Dendritic cell treated with granulocyte-macrophage colony-stimulating factor and Interleukin-4, amounts not matched to agents 40 ng/mL and 50 ng/mL, for 4 days (primary cell): ENCODE data around the gene GOLGA6L6.
"Not testable (repeated sequence)": the region's sequence is repeated elsewhere in the genome, so short reads cannot be mapped to it uniquely, and the experiment has no call there.

ENCODE experiments used
- H3K27ac Mint-ChIP-seq: one replicate; pipeline ENCODE4 v1.8.0; 2022; ENCODE audit warnings: mild to moderate bottlenecking, mixed read lengths
- H3K27me3 Mint-ChIP-seq: one replicate; pipeline ENCODE4 v1.8.0; 2022; ENCODE audit warnings: mild to moderate bottlenecking, mixed read lengths
- H3K36me3 Mint-ChIP-seq: one replicate; pipeline ENCODE4 v1.8.0; 2022; ENCODE audit warnings: low read depth, mixed read lengths
- H3K4me1 Mint-ChIP-seq: one replicate; pipeline ENCODE4 v1.8.0; 2022; ENCODE audit warnings: low read depth, mixed read lengths
- H3K4me3 Mint-ChIP-seq: one replicate; pipeline ENCODE4 v1.8.0; 2022; ENCODE audit warnings: mild to moderate bottlenecking, moderate library complexity, mixed read lengths
- H3K9me3 Mint-ChIP-seq: one replicate; pipeline ENCODE4 v1.8.0; 2022; ENCODE audit warnings: mixed read lengths
- intact Hi-C: fragments of 100-400 bp; cut with micrococcal nuclease; formaldehyde crosslinking; loops from one replicate; pipeline ENCODE4 v1.15.0; 2022

Gene GOLGA6L6, protein sequence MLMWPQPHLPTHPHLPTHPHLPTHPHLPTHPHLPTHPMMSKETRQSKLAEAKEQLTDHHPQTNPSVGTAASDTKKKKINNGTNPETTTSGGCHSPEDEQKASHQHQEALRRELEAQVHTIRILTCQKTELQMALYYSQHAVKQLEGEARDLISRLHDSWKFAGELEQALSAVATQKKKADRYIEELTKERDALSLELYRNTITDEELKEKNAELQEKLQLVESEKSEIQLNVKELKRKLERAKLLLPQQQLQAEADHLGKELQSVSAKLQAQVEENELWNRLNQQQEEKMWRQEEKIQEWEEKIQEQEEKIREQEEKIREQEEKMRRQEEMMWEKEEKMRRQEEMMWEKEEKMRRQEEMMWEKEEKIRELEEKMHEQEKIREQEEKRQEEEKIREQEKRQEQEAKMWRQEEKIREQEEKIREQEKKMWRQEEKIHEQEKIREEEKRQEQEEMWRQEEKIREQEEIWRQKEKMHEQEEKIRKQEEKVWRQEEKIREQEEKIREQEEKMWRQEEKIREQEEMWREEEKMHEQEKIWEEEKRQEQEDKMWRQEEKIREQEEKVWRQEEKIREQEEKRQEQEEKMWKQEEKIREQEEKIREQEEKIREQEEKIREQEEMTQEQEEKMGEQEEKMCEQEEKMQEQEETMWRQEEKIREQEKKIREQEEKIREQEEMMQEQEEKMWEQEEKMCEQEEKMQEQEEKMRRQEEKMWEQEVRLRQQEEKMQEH

DNA sequence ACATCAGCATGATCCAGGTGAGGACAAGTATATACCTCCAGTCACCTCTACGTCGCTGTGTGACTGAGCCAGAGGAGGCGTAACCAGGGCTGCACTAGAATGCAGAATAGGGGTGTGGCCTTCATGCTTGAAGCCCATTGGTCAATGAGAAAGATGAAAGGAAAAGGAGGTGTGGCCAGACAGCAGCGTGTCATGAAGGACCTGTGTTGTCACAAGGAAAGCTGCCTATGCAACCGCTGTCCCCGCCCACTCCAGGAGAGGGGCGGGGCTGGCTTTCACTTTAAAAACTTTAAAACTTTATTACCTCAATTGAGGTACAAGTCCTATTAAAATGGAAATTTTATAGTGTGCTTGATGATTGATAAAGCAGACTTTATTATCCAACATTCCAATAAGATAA, at the start of gene GOLGA6L6:
Gene GOLGA6L6, minus strand, starts transcription at position 101 of the 400 bp plus-strand sequence. Its CDS starts 91 bp downstream, at position 10.
- H3K27ac Mint-ChIP-seq, H3K36me3 Mint-ChIP-seq, H3K4me1 Mint-ChIP-seq, H3K27me3 Mint-ChIP-seq, H3K9me3 Mint-ChIP-seq, intact Hi-C loops, H3K4me3 Mint-ChIP-seq: not testable (repeated sequence)

GRCh38 chr15:20590069-20590468, 48.5 kb upstream of the GOLGA6L6 start:
- H3K36me3 Mint-ChIP-seq, intact Hi-C loops, H3K27ac Mint-ChIP-seq, H3K27me3 Mint-ChIP-seq, H3K4me3 Mint-ChIP-seq, H3K9me3 Mint-ChIP-seq, H3K4me1 Mint-ChIP-seq: not testable (repeated sequence)

DNA sequence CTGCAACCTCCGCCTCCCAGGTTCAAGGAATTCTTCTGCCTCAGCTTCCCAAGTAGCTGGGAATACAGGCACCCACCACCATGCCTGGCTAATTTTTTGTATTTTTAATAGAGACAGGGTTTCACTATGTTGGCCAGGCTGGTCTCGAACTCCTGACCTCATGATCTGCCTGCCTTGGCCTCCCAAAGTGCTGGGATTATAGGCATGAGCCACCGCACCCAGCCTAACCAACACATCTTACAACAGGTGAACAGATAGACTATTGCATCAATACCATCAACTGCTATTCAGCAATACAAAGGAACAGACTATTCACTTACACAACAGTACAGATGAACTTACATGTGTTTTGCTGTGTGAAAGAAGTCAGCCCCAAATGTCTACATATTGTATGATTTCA, 45.2 kb upstream of the GOLGA6L6 start:
- H3K4me1 Mint-ChIP-seq, H3K36me3 Mint-ChIP-seq, H3K9me3 Mint-ChIP-seq, intact Hi-C loops, H3K27me3 Mint-ChIP-seq, H3K4me3 Mint-ChIP-seq, H3K27ac Mint-ChIP-seq: not testable (repeated sequence)

GRCh38 chr15:20582726-20583115, 41.1 kb upstream of the GOLGA6L6 start:
- H3K36me3 Mint-ChIP-seq, H3K4me3 Mint-ChIP-seq, H3K27ac Mint-ChIP-seq, H3K9me3 Mint-ChIP-seq, intact Hi-C loops, H3K27me3 Mint-ChIP-seq, H3K4me1 Mint-ChIP-seq: not testable (repeated sequence)

GRCh38 chr15:20582109-20582725, 40.6 kb upstream of the GOLGA6L6 start:
- not testable (repeated sequence) for H3K9me3 Mint-ChIP-seq

DNA sequence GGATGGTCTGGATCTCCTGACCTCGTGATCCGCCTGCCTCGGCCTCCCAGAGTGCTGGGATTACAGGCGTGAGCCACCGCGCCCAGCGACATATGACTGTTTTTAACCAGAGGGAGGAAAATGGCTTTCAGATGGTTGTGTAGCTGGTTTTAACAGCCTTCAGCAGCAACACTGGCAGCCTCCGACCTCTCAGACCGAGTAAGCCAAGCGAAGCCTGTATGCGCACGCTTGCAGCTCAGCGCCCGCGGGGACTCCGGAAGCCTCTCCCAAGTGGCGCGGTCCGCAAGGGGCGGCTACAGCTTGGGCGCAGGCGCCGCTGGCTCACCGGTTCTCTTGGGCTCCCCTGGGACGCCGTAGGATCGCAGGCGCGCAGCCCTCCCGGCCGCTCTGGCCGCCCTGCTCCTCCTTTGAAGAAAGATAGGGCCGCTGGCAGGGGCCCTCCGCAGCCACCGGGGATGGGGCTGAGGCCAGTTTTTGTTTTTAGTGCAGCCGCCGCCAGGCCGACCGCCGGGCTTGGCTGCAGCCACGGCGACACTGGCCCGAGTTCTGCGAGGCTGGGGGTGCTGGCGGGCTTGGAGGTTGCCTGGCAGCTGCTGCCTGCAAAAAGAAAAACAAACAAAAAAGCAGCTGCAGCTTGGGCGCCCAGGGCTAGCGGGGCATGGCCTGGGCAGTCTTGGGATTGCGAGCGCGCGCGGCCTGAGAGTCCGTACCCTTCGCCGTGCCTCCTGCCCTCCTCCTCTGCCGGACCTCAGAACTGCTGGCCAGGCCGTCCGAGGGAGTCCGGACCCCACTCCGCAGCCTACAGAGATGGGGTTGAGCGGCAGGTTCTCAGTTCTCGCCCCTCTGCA, 39.9 kb upstream of the GOLGA6L6 start:
- H3K27ac Mint-ChIP-seq, H3K36me3 Mint-ChIP-seq, H3K27me3 Mint-ChIP-seq, H3K9me3 Mint-ChIP-seq, intact Hi-C loops, H3K4me1 Mint-ChIP-seq, H3K4me3 Mint-ChIP-seq: not testable (repeated sequence)

More at GRCh38 chr15:20582109-20582725, 40.6 kb upstream of the GOLGA6L6 start:
- H3K36me3 Mint-ChIP-seq, H3K4me3 Mint-ChIP-seq, intact Hi-C loops, H3K27me3 Mint-ChIP-seq, H3K4me1 Mint-ChIP-seq, H3K27ac Mint-ChIP-seq: not testable (repeated sequence)

- intact Hi-C loops, H3K36me3 Mint-ChIP-seq, H3K4me3 Mint-ChIP-seq, H3K27ac Mint-ChIP-seq, H3K27me3 Mint-ChIP-seq, H3K9me3 Mint-ChIP-seq, H3K4me1 Mint-ChIP-seq: not testable (repeated sequence)
These were observed 38.1 kb upstream of the GOLGA6L6 start for GRCh38 chr15:20579662-20580061.

DNA sequence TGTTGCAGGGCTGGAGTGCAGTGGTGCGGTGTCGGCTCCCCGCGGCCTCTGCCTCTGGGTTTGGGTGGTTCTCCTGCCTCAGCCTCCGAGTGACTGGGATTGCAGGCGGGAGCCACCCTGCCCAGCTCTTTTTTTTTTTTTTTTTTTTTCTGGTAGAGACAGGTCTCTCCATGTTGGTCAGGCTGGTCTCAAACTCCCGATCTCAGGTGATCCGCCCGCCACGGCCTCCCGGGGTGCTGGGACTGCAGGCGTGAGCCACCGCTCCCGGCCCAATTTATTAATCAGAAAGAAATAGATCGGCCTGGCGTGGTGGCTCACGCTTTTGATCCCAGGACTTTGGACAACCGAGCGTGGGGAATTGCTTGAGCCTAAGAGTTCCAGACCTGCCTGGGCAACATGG, 9.7 kb upstream of the GOLGA6L6 start:
- H3K36me3 Mint-ChIP-seq, H3K27ac Mint-ChIP-seq, H3K27me3 Mint-ChIP-seq, intact Hi-C loops, H3K4me1 Mint-ChIP-seq, H3K9me3 Mint-ChIP-seq, H3K4me3 Mint-ChIP-seq: not testable (repeated sequence)

DNA sequence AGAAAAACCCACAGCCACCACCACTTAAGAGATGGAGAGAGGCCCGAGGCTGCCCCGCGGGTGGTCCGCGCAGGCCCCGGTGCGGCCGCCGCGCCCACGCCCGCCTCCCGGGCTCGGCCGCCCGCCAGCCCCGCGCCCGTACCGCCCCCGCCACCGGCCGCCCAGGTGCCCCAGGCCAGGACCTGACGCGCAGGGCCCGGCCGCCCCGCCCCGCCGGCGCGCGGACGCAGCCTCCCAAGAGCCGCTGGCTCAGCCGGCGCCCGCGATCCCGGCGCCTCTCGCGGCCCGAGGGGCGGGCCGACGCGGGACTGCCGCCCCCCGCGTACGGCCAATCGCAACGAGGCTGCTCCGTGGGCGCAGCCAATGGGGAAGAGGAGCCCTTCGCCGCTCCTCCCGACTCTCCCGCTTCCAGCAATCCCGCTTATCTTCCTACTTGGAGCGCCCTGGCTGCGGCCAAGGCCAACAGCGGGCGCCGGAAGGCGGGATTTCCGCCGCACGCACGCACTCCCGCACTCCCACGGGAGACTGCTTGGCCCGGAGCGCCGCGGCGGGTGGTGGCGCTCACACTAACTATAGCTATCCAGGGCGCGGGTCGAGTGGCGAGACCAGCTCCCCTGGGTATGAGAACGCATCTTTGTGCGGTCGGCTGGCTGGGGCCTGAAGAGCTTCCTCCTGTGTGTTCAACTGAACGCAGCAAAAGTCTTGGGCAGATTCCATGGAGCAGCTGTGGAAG, 35.5 kb downstream of the GOLGA6L6 start:
- H3K27ac Mint-ChIP-seq, intact Hi-C loops, H3K27me3 Mint-ChIP-seq, H3K4me1 Mint-ChIP-seq, H3K36me3 Mint-ChIP-seq, H3K9me3 Mint-ChIP-seq: not testable (repeated sequence)
- peak overlapping the region; percentile 67 for H3K4me3 Mint-ChIP-seq

DNA sequence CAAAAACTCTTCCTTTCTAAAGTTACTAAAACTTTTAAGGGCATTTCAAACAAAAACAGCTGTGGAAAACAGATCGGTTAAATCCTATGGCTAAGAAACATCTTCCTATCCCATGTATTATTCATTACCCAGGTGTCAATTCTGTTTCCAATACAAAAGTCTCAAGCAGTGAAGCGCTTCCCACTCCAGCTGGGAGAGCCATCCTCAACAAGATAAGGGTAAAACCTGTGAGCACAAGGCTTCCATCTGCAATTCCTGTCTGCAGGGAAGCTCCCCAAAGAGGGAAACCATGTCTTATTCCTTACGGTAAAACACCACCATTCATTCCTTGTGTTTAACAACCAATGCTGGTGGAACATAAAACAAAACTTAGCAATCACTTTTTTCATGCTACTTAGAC, 38.8 kb downstream of the GOLGA6L6 start:
- H3K4me3 Mint-ChIP-seq, H3K4me1 Mint-ChIP-seq, H3K27me3 Mint-ChIP-seq, H3K9me3 Mint-ChIP-seq, H3K27ac Mint-ChIP-seq, H3K36me3 Mint-ChIP-seq, intact Hi-C loops: not testable (repeated sequence)

GRCh38 chr15:20501512-20502222, 39.9 kb downstream of the GOLGA6L6 start:
- not testable (repeated sequence) for H3K27me3 Mint-ChIP-seq, H3K9me3 Mint-ChIP-seq, H3K4me1 Mint-ChIP-seq

GRCh38 chr15:20497781-20498180, 43.8 kb downstream of the GOLGA6L6 start:
- H3K36me3 Mint-ChIP-seq, H3K9me3 Mint-ChIP-seq, intact Hi-C loops, H3K27me3 Mint-ChIP-seq, H3K4me3 Mint-ChIP-seq, H3K4me1 Mint-ChIP-seq, H3K27ac Mint-ChIP-seq: not testable (repeated sequence)

More at GRCh38 chr15:20501512-20502222, 39.9 kb downstream of the GOLGA6L6 start:
- H3K36me3 Mint-ChIP-seq, H3K27ac Mint-ChIP-seq, H3K4me3 Mint-ChIP-seq, intact Hi-C loops: not testable (repeated sequence)

- H3K36me3 Mint-ChIP-seq, H3K9me3 Mint-ChIP-seq, intact Hi-C loops, H3K4me1 Mint-ChIP-seq, H3K4me3 Mint-ChIP-seq, H3K27ac Mint-ChIP-seq, H3K27me3 Mint-ChIP-seq: not testable (repeated sequence)
These were observed 48.6 kb downstream of the GOLGA6L6 start for GRCh38 chr15:20493035-20493434.
